SK-N-SH (cell line): ENCODE measurements around the gene NKG7. TPM values are rescaled to one million over a fixed set of nuclear protein-coding genes. Genes with fewer than 3 reads are reported as not detected.

Source experiments
- CTCF ChIA-PET: fragments of 300-600, 350-600 bp; formaldehyde crosslinking; extraction: SDS; loops from one replicate; lab custom pipeline; 2021; lab: Yijun Ruan, JAX
- POLR2A ChIA-PET: fragments of 350-600 bp; sonication (Branson Sonifier 250); formaldehyde crosslinking; extraction: SDS; loops from one replicate; lab custom pipeline; 2020; ENCODE audit warnings: antibody characterized with exemption, inconsistent platforms; lab: Yijun Ruan, JAX
- DNase-seq: peaks from one replicate; pipeline ENCODE4 v3.0.0; 2012
- H2AFZ ChIP-seq: fragments of 200-600 bp; sonication (generic); 2 replicates; pipeline ENCODE4 v1.8.1; 2016; ENCODE audit warnings: antibody characterized with exemption, mild to moderate bottlenecking, low read depth
- H3F3A ChIP-seq: fragments of 200-600 bp; sonication (generic); replicated peaks from 2 replicates; pipeline ENCODE3; 2016; ENCODE audit warnings: antibody characterized with exemption, mild to moderate bottlenecking; ENCODE audit not compliant: insufficient read depth
- H3K27ac ChIP-seq, 2 experiments: fragments of 200-500 bp in 1 of 2; fragments of 200-600 bp in 1 of 2; sonication (Bioruptor generic) in 1 of 2; sonication (generic), shearing (Covaris generic) in 1 of 2; 2 replicates each; pipeline versions ENCODE4 v1.5.1 to v1.6.1; 2014 to 2016; ENCODE audit warnings: low read depth in 2 of 2, inconsistent platforms in 1 of 2, low read length in 1 of 2, mild to moderate bottlenecking in 1 of 2, mixed read lengths in 1 of 2
- H3K27me3 ChIP-seq: fragments of 200-600 bp; sonication (generic), shearing (Covaris generic); 2 replicates; pipeline ENCODE4 v1.6.1; 2016; ENCODE audit warnings: mixed run types; ENCODE audit not compliant: insufficient read depth
- H3K36me3 ChIP-seq, 2 experiments: fragments of 200-500 bp in 1 of 2; fragments of 200-600 bp in 1 of 2; sonication (Bioruptor generic) in 1 of 2; sonication (generic) in 1 of 2; replicated peaks in 1 of 2; 2 replicates each; pipeline versions ENCODE3 to v1.5.1; 2014 to 2016; ENCODE audit warnings: low read length in 1 of 2, mild to moderate bottlenecking in 1 of 2; ENCODE audit not compliant: insufficient read depth in 2 of 2, control insufficient read depth in 1 of 2
- H3K4me1 ChIP-seq, 2 experiments: fragments of 200-500 bp in 1 of 2; fragments of 200-600 bp in 1 of 2; sonication (Bioruptor generic) in 1 of 2; sonication (generic), shearing (Covaris generic) in 1 of 2; 2 replicates each; pipeline versions ENCODE4 v1.5.1 to v1.6.1; 2014 to 2016; ENCODE audit warnings: low read depth in 1 of 2, low read length in 1 of 2, mixed run types in 1 of 2; ENCODE audit not compliant: insufficient read depth in 2 of 2, control insufficient read depth in 1 of 2
- H3K4me2 ChIP-seq: fragments of 200-600 bp; sonication (generic), shearing (Covaris generic); 2 replicates; pipeline ENCODE4 v1.6.1; 2017; ENCODE audit warnings: mixed run types
- H3K4me3 ChIP-seq, 2 experiments: fragments of 200-500 bp in 1 of 2; fragments of 200-600 bp in 1 of 2; sonication (Bioruptor generic) in 1 of 2; sonication (generic), shearing (Covaris generic) in 1 of 2; 2 replicates each; pipeline versions ENCODE4 v1.5.1 to v1.8.1; 2014 to 2016; ENCODE audit warnings: low read depth in 2 of 2, inconsistent platforms in 1 of 2, low read length in 1 of 2, mild to moderate bottlenecking in 1 of 2, mixed read lengths in 1 of 2, moderate library complexity in 1 of 2
- H3K79me2 ChIP-seq: fragments of 200-600 bp; sonication (generic); 2 replicates; pipeline ENCODE4 v1.8.1; 2017; ENCODE audit warnings: mild to moderate bottlenecking; ENCODE audit not compliant: insufficient read depth
- H3K9ac ChIP-seq: fragments of 200-600 bp; sonication (generic); 2 replicates; pipeline ENCODE4 v1.6.1; 2017; ENCODE audit warnings: mixed run types
- H3K9me2 ChIP-seq: fragments of 200-600 bp; sonication (generic); 2 replicates; pipeline ENCODE4 v1.6.1; 2017; ENCODE audit warnings: mixed run types
- H3K9me3 ChIP-seq: fragments of 200-600 bp; sonication (generic); 2 replicates; pipeline ENCODE4 v1.6.1; 2017; ENCODE audit warnings: mixed run types, mild to moderate bottlenecking, moderate library complexity
- H4K20me1 ChIP-seq: fragments of 200-600 bp; sonication (generic); 2 replicates; pipeline ENCODE4 v1.6.1; 2017; ENCODE audit warnings: mild to moderate bottlenecking, mixed run types; ENCODE audit not compliant: insufficient read depth
- GATA2 ChIP-seq: sonication (generic); formaldehyde crosslinking; IDR thresholded peaks from 2 replicates; pipeline ENCODE4 v1.5.0; 2020; ENCODE audit warnings: mild to moderate bottlenecking, missing genetic modification reagents
- MEF2A ChIP-seq: IDR thresholded peaks from 2 replicates; pipeline ENCODE4 v1.4.0; 2012; ENCODE audit warnings: low read depth, borderline replicate concordance
- MXI1 ChIP-seq: IDR thresholded peaks from 2 replicates; pipeline ENCODE4 v1.6.1; 2012; ENCODE audit warnings: mild to moderate bottlenecking, low read depth, low read length, improper control_type of control experiment
- NFIC ChIP-seq: IDR thresholded peaks from 2 replicates; pipeline ENCODE4 v1.4.0; 2012; ENCODE audit warnings: borderline replicate concordance
- RAD21 ChIP-seq: IDR thresholded peaks from 2 replicates; pipeline ENCODE4 v1.6.1; 2012; ENCODE audit warnings: mild to moderate bottlenecking, low read length
- RCOR1 ChIP-seq: fragments of 150-350 bp; IDR thresholded peaks from 2 replicates; pipeline ENCODE4 v1.6.1; 2017; ENCODE audit warnings: antibody characterized with exemption, low read length
- TAF1 ChIP-seq: IDR thresholded peaks from 2 replicates; pipeline ENCODE4 v1.6.1; 2012; ENCODE audit warnings: low read depth, mild to moderate bottlenecking, low read length, moderate library complexity, borderline replicate concordance
- YY1 ChIP-seq: IDR thresholded peaks from 2 replicates; pipeline ENCODE4 v1.4.0; 2012; ENCODE audit warnings: low read depth, mild to moderate bottlenecking
- ZBTB33 ChIP-seq: IDR thresholded peaks from 2 replicates; pipeline ENCODE4 v1.4.0; 2012; ENCODE audit warnings: low read depth, borderline replicate concordance
- WGBS: methylation state at CpG from one replicate; pipeline ENCODE4 v1.1.6; 2017; ENCODE audit warnings: low lambda C conversion rate; 5-methylcytosine and 5-hydroxymethylcytosine counted together
- polyA plus RNA-seq, 3 experiments: library from polyadenylated mRNA; depleted of rRNA; stranded (reverse); fragments of >200 nt; gene quantifications; 2 replicates each; pipeline ENCODE4 v1.2.3, GENCODE V29; 2012
- TF ChIP-seq, protein P1 (sequence below): IDR thresholded peaks from 2 replicates; pipeline ENCODE4 v1.4.0; 2012; ENCODE audit warnings: low read depth, borderline replicate concordance
- TF ChIP-seq, protein P2 (sequence below): fragments of 150-350 bp; IDR thresholded peaks from 2 replicates; pipeline ENCODE4 v1.6.1; 2017; ENCODE audit warnings: antibody characterized with exemption, low read length, low read depth, borderline replicate concordance

The NKG7 gene
- polyA plus RNA-seq, 1 of the 3 experiments (the other 2 are of a cell fraction) = not detected

DNA sequence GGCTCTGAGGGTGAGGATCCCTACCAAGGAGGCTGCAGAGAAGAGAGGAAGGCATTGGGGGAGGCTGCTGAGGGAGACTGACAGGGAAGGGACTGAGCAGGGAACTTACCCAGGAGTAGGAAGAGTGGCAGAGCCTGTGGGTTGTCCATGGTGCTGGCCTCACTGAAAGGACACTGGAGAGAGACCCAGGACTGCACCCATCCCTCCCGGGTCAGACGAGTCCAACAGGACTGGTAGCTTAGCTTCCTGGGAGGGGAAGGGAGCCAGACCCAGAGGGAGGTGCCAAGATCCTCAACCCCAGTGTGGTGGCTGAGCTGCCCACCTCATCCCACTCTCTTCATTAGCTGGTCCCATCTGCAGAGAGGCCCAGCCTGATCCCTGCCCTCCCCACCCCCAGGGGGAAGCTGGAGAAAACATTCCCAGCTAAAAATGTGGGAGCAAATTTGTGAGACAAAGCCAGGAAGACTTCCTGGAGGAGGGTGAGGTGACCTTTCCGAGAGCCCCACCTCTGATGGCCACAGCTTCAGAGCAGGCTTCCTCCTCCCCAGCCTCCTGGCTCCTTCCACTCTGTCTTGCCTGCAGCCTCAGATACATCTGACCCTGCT, 30.4 kb downstream of the NKG7 start, which contains the start of gene VSIG10L:
Gene VSIG10L (minus strand): TSS at position 164 of the 605 bp plus-strand sequence. CDS start 15 bp downstream, at position 149.
- POLR2A ChIA-PET = interaction anchor here (1.3 kb wide), 1 partner anchor 23 kb away, joined by 4 read pairs; no protein-coding TSS in a partner anchor

DNA sequence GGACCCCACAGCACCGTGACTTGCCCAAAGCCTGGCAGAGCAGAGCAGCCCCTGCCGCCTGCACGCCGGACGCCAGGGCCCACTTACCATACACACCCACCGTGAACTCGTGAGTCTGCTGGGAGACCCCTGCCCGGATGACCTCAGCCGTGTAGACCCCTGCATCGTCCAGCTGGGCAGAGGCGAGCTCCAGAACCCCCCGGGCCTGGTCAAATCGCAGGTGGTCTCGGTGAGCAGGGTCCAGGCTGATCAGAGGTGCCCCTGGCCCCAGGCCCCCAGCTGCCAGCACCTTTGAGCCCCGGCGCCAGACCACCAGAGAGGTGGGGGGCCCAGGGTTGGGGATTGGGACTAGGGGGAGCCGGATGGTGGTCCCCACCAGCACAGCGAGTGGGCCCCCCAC, 31.4 kb downstream of the NKG7 start:
- Histone ChIP-seq H3K4me3 (no peak overlapping the region), H3F3A (peaks cover 3% of the 10 kb centered on the region), H4K20me1 (no peaks in the 10 kb centered on the region), H3K4me2 (no peak overlapping the region), H3K9me2 (no peaks in the 10 kb centered on the region), H2AFZ (no peak overlapping the region), H3K4me1 (peaks cover 0 to 8% of the 10 kb centered on the region in 2 experiments; a peak in 1 of 4 replicates), H3K9me3 (no peaks in the 10 kb centered on the region), H3K36me3 (no peaks in the 10 kb centered on the region), H3K27ac (no peak overlapping the region), H3K79me2 (no peaks in the 10 kb centered on the region), H3K27me3 (no peaks in the 10 kb centered on the region), H3K9ac (no peak overlapping the region)
- CTCF ChIA-PET = interaction anchor here (1.0 to 2.1 kb wide), 8 partner anchors 10 to 437 kb away, joined by 3 to 8 read pairs (median 4); partner anchors contain the start of gene ETFB
- POLR2A ChIA-PET = interaction anchor here (1.3 kb wide), 1 partner anchor 24 kb away, joined by 4 read pairs; no protein-coding TSS in a partner anchor
- TF ChIP-seq MXI1 = no peak
- no peak for TF ChIP-seq NFIC
- TF ChIP-seq TAF1 = no peak
- TF ChIP-seq RCOR1 = no peak
- TF ChIP-seq, protein P1, sequence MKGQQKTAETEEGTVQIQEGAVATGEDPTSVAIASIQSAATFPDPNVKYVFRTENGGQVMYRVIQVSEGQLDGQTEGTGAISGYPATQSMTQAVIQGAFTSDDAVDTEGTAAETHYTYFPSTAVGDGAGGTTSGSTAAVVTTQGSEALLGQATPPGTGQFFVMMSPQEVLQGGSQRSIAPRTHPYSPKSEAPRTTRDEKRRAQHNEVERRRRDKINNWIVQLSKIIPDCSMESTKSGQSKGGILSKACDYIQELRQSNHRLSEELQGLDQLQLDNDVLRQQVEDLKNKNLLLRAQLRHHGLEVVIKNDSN = no peak
- TF ChIP-seq GATA2 (CRISPR knock-in tag) = no peak
- TF ChIP-seq, protein P2, sequence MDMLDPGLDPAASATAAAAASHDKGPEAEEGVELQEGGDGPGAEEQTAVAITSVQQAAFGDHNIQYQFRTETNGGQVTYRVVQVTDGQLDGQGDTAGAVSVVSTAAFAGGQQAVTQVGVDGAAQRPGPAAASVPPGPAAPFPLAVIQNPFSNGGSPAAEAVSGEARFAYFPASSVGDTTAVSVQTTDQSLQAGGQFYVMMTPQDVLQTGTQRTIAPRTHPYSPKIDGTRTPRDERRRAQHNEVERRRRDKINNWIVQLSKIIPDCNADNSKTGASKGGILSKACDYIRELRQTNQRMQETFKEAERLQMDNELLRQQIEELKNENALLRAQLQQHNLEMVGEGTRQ = no peak
- TF ChIP-seq ZBTB33 = no peak
- TF ChIP-seq MEF2A = no peak
- WGBS = 93% methylated on average over 12 of the region's 18 CpGs
- DNase-seq = no peak

More for the DNA sequence above, 30.4 kb downstream of the NKG7 start, which contains the start of gene VSIG10L:
- Histone ChIP-seq H3K9ac (no peak within 1 kb of the TSS), H3K27ac (no peak within 1 kb of the TSS), H3K4me3 (no peak within 1 kb of the TSS), H2AFZ (no peak within 1 kb of the TSS), H3K9me3 (no peaks in the 10 kb centered on the region), H3F3A (peaks cover 3% of the 10 kb centered on the region), H3K4me2 (no peak within 1 kb of the TSS), H3K36me3 (no peaks in the 10 kb centered on the region), H3K27me3 (no peaks in the 10 kb centered on the region), H3K79me2 (no peaks in the 10 kb centered on the region), H3K4me1 (peaks cover 0 to 8% of the 10 kb centered on the region in 2 experiments; a peak in 1 of 4 replicates)
- CTCF ChIA-PET = interaction anchor here (1.3 to 2.1 kb wide), 5 partner anchors 9 to 436 kb away, joined by 3 to 8 read pairs (median 4); no protein-coding TSS in a partner anchor
- DNase-seq = no peak
- no peak for TF ChIP-seq RAD21
- no peak for TF ChIP-seq YY1
- TF ChIP-seq, all 33 proteins: peak for 0
- no peaks in the 10 kb centered on the region for H3K9me2 ChIP-seq
- WGBS = 71% methylated on average over 3 of the region's 3 CpGs
- H4K20me1 ChIP-seq = no peaks in the 10 kb centered on the region
